NOMO-1 treated with DMSO at 0.1 percent for 48 hours (cell line): Measurements from ENCODE around the gene ARFIP1.
"Not testable (repeated sequence)": the region's sequence is repeated elsewhere in the genome, so short reads cannot be mapped to it uniquely, and the experiment has no call there.

Experiments used
- DNase-seq: peaks from one replicate; lab custom pipeline; 2025; ENCODE audit not compliant: unreplicated experiment; lab: John Stamatoyannopoulos, UW

Gene ARFIP1

DNA sequence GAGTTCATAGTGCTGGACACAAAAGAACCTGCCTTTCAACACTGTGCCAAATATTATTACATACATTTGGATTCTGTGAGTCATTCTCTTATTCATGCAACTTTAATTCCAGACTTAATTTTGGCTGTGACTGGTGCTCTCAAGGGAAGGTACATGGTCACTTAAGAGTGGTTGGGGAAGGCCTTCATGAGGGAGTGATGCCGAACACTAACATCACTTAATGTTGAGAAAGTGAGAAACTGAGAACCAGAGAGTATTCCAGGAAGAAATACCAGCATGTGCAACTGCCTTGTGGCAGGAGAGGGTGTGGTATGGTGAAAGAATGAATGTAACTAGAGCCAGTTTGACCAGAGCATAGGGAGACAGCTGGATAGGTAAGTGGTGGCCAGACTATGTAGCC lies 114.9 kb downstream of the ARFIP1 start:
- no peak for DNase-seq

DNA sequence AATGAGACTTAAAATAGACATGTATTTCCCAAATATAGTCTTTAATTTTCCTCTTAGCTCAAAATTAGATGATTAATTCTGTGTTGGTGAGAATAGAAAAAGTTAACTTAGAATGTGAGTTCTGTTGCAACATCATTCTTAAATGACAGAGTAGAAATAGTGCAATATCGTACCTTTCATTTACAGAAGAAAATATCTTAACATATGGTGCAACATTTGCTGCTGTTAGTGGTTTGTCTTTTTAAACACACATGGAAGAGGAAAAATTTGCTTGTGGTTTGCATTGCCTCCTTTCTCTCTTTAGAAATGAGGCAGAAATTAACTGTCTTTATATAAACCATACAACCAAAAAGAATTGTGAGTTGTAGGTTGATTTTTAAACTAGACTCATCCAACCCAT lies 117.1 kb downstream of the ARFIP1 start:
- peak; percentile 79 for DNase-seq

DNA sequence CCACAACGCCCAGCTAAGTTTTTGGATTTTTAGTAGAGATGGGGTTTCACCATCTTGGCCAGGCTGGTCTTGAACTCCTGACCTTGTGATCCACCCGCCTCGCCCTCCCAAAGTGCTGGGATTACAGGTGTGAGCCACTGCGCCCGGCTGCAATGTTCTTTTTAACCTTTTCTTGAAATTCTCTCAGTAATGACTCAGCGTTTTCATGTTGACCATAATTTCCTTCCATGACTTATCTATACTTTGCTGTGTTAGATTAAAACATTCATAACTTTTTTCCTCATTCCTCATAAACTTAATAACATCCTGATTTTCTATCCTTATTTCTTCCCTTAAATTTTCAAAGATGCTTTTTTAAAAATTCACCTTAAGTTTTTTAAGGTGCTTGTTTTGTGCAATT lies 118.4 kb downstream of the ARFIP1 start:
- not testable (repeated sequence) for DNase-seq

DNA sequence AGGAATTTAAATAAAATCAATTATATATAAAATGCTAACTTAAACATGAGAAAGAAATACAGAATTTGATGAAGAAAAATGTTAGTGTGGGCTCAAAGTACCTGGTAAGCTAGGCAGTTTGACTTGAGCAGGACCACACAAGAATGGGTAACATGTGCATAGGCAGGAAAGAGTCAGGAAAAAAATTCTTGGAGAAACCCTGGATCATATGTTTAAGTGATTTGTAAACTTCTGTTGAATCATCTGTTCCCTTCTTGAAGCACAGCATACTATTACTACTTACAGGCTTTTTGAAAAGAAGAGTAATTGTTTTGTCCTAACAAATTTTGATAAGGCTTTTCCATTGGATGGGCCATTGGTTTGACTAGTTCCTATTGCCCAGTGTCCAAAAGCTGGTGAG lies 118.9 kb downstream of the ARFIP1 start:
- no peak for DNase-seq

DNA sequence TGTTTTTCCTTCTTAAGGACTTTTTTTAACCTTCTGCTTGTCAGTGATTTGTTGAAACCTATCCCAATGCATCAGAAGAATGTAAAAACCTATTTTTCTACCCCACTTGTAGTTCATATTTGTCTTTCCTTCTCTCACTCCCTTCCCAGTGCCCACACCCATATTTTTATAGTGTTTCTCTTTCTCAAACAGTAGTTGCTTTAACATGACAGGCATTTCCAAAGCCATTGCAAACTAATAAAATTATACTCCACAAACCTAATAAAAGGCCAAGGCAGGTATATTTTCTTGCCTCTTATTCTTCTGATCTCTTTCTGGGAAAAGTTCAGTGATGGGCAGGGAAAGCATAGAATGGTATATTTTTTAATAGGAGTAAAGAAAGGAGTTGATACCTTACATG lies 120.6 kb downstream of the ARFIP1 start:
- no peak for DNase-seq

DNA sequence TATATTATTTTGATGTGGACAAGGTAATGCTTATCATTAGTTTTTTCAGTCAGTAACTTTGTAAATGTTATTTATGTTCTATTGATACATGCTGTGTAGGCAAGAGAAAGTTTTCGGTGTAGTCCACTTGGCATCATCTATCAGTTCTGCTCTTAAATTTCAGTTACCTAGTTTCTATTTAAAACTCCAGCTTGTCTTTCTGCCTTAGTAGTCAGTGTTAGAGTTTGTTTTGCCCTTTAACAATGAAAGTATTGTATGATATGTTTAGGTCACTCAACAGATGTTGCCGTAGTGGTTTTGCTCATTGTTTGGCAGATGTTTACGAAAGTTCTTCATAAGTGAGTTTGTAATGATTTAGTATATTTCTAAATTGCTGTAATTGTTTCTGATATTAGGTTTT lies 121.5 kb downstream of the ARFIP1 start:
- no peak for DNase-seq

DNA sequence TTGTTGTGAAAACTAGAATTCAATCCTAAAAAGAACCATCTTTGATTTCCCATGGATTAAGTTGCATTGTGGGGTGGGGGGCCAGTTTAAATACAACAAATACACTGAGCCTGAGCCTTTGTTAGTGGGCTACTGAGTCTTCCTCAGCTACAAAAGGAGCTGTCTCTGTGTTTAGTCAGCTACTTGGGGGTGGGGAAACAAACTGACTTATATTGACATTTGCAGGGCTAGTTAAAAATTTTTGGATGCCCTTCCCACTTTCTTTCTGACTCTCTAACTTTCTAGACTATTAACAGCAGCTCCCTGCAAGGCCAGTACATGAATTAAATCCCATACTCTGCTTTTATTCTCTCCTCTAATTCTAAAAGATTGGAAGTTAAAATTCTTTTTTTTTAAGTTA lies 123.9 kb downstream of the ARFIP1 start:
- no peak for DNase-seq

DNA sequence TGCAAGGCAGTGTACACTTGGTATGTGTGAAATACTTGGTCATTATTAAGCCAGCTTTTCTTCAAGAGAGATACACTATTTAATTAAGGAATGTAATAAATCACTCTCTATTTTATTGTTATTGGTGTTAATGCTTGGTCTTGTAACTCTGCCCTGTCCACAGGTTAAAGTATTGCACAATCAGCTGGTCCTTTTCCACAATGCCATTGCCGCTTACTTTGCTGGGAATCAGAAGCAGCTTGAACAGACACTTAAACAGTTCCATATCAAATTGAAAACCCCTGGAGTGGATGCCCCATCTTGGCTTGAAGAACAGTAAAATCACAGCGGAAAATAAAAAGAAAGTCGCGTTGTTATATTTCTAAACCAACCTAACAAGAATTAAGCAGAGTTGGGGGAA lies 130.1 kb downstream of the ARFIP1 start:
- DNase-seq = no peak

DNA sequence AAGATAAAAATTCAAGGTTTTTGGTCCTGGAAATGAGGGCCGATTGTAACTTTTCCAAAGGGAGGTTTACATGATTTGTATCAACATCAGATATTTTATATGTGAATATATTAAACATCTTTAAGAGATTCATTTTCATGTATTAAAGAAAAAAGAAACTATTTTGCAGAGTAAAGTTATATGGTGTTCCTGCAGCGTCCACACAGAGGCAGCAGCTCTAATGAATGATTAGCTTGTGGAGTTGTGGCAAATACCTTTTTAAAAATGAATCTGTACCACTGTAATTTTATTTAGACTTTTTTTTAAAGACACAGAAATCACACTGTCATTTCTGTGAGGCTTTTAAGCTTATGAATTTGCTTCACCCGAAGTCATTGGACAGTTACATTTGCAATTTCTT lies 130.8 kb downstream of the ARFIP1 start:
- no peak for DNase-seq

DNA sequence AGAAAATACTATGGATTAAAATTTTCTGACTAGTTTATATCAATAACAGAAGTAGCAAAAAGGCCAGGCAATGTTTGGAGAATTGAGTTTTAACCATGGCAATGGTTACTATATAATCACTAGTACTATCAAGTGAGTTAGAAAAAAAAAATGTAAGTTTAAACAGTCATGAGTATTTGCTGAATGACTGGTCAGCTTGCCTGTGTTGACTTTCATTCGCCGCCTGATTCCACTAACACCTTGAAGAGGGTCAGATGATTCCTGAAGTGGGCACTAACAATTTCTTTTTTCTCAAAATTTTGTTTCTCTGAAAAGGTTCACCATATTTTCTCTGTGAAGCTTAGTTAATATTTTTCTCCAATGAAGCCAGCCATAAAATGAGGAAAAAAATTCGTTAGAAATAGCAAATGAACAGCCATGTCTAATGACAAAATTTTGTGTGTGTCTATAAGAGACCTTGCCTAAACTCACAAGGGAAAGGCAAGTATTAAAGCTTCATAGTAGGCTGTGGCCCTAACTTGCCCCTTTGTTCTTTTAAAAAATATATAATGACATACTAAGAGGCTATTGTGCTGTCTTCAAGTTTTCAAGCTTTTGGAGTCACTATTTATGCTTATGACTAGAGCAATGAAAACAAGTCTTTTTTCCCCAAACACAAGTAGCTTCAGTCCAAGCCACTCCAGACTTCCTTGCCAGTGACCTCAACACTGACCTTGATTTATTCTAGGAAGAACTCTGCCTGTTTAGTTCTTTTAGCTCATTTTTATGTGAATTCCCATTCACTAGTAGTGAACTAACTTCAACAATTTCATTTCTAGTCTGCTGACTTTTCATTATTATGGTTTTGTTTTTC lies 138.0 kb downstream of the ARFIP1 start:
- no peak for DNase-seq

DNA sequence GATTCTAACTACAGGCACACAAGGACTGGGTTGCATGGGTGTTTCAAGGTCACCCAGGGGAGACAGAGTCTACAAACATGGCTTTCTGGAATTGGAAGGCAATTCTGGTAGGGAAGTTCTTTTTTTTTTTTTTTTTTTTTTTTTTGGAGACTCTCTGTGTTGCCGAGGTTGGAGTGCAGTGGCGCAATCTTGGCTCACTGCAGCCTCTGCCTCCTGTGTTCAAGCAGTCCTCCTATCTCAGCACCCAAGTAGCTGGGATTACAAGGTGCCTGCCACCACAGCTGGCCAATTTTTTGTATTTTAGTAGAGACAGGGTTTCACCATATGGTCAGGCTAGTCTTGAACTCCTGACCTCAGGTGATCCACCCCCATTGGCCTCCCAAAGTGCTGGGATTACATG lies 140.1 kb downstream of the ARFIP1 start:
- no peak for DNase-seq

DNA sequence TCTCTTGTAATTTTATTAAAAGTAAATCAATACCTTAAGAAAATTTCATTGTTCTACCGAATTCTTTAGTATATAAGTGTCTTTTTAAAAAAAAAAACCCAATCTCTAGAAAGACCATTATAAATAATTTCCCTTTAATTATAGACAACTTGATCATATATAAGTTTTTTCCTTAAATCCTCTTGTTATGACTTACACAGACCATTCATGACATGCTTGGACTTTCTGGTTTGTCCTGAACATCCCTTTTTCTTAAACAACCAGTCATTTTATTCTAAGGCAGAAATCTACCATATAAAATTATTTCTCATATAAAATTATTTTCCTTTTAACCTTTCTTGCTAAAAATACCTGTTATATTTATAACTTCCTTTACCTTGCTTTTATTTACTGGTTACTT lies 141.0 kb downstream of the ARFIP1 start:
- DNase-seq = no peak

DNA sequence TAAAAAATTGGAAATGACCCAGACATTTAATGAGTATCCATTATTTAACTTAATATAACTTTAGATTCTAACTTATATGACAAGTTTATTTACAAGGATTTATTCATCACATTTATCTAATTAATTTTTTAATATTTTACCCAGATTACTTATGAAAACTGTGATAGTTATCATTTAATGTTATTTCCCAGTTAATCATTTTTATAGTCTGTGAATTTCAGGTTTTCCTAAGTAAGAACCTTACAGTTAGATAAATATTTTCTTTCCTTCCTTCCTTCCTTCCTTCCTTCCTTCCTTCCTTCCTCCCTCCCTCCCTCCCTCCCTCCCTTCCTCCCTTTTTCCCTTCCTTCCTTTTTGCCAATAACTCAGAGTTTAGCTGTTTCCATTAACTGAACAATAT lies 141.5 kb downstream of the ARFIP1 start:
- DNase-seq = no peak

DNA sequence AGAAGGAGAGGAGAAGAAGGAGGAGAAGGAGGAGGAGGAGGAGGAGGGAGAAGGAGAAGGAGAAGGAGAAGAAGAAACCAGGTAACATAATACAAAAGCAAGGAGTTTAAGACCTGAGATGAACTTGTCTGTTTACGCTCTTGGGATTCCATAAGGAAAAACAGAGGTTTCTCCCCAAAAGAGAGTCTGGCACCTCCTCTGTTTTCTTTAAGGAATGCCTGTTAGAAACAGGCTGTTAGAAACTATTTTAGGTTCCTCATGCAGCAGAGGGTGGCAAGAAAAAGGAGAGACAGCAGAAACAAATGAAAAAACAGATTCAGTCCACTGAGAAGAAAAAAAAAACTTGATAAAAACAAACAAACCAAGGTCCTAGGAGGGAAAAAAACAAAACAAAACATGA lies 146.1 kb downstream of the ARFIP1 start:
- no peak for DNase-seq

DNA sequence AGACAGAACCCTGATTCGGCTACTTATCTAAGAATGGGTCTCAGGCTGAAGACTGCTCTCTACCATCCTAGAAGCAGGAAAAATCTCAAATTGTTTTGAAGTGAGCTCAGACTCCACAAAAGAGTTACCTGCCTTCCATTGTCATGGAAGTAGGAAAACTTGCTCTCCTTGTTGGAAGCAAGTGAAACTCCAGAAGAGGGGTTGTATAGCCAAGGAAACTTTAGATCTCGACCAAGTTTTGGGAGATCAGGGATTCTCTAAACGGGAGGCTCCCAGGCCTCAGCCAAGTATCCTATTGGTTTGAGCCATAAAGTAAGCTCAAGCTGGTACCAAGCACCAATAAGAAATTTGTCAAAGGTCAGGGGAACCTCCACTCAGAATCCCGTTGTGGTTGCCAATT lies 147.2 kb downstream of the ARFIP1 start:
- no peak for DNase-seq

DNA sequence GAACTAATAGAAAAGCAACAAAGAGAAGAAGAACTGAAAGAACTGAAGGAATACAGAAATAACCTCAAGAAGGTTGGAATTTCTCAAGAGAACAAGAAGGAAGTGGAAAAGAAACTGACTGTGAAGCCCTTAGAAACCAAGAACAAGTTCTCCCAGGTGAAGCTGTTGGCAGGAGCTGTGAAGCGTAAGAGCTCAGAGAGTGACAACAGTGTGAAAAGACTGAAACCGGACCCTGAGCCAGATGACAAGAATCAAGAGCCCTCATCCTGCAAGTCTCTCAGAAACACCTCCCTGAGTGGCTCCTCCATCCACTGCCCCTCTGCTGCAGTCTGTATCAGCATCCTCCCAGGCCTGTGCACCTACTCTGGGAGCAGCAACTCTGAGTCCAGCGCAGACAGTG lies 148.0 kb downstream of the ARFIP1 start:
- peak; percentile 59 for DNase-seq

DNA sequence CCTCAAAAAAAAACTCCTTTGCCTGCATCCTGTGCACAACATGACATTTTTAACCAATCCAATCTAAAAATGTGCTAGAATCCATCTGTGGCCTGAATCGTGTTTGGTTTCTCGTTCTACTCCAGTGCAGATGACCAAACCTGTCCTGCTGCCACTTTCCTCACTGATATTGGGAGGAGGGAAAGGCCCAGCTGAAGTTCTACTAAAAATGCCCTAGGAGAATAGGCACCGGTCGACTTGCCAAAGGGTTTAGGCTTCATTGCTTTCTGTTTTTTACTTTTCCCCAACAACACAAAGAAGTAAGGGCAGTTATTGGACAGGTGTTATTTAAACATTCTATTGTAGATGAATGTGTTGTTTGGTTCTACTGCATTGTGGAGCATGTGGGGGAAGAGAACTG lies 148.5 kb downstream of the ARFIP1 start:
- no peak for DNase-seq

DNA sequence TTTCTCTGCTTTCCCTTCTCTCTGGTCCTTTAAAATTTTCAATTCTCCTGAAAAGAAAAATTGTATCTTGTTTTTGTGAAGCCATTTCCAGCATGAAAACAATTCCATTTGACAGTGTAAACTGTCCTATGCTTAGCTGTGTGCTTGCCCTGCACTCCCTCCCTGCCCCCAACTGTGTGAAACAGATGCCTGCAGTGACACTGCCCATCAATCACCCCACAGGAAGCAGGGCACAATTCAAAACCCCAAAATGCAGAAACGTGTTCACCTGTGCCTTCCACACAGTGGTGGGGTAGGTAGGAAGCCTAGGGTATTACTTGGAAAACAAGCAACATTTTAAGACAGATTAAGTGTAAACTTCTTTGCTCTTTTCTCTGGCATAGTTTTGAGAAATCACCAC lies 150.1 kb downstream of the ARFIP1 start:
- DNase-seq = no peak

DNA sequence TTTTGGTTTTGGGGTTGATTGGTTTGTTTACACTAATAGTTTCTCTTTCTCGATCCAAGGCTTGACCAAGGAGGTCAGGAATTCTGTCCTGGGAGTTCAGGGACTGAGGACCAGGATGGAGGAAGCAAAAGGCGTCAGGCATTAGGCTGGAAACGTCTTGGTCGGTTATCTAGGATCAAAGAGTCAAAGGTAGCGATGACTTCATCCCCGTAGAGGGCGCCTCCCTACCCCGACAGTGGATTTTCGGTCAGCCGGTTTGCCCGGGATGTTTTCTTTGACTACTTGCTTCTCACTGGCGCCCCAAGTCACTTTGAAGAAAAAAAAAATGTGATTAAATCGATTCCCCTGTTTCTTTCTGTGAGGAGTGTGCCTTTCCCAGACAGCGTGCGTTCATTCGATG lies 155.4 kb downstream of the ARFIP1 start:
- no peak for DNase-seq

DNA sequence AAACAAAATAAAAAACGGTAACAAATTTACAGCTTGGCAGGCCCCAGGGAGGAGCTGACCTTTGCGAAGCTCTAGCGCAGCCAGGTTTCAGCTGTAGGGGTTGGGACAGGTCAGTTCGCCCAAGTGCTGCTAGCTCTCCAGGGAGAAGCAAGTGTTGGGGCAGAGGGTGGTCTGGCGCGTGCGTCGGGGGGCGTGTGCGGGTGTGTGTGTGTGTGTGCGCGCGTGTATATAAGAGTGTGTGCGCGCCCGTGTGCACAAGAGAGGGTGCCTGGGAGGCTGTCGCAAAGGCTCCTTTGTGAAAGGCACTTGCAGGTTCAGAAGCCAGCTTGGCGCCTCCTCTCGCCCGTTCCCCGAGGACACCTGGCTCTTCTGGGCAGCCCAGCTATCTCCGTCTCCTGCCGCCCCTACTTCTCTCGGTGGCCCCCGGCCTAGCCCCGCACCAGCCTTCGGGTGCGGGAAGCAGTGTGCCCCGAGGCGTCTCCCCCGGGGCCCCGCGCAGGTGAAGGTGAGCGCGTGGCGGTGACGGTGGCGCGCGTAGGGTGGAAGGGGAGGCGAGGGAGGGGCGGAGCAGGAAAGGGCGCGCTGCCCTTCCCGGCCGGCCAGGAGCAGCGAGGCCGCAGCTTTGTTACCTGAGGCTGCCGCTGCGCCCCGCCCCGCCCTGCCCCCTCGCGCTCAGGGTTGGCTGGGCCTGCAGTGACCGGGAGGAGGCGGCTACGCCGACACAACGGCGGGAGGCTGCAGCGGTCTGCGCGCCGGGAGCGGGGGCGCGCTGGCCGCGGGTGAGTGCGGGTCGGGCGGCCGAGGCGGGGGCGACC lies 156.1 kb downstream of the ARFIP1 start, which contains the start of gene FHDC1:
Gene FHDC1, plus strand, starts transcription at position 693 of the 815 bp plus-strand sequence. CDS start 6,735 bp downstream, outside the sequence.
- peak; percentile 22 for DNase-seq

DNA sequence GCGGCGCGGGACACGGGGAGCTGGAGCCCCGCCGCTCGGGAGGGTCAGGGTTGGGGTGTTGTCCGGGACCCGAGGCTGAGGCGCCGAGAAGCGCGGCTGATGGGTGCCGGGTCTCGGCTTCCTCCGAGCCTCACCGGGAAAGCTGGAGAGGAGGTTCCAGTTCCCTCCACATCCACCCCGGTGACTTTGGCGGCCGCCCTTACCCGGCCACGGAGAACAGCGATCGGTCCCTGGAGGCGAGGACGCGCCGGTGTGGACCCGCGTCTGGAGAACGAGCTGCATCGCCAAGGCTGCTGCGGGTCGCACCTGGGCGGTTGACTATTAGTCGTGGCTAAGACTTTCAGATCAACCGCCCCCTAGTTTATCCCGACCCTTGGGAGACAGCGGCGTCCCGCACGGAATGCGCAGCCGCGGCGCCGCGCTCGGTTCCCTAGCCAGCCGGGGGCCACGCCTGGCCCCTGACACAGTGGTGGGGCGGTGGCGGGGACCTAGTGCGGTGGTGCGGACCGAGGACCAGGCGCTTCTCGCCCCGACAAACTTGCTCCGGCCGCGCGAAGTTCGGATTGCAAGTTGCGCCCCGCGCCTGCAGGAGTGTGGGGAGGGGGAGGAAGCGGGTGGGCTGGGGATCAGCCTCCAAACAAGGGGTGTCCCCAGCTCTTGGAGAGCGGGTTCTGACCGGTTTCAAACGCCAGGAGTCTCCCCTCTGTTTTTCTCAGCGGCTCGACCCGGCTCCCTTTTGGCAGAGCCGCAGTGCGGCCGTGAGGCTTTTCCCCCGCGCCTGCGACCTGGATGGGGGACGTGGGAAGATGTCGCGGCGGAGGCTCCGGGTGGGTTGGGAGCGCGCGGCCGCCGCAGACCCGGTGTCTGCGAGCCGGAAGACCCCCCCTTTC lies 156.9 kb downstream of the ARFIP1 start:
- DNase-seq = peak; percentile 24
